Measurements from ENCODE around the gene FEZF1. TPM values are rescaled to one million over a fixed set of nuclear protein-coding genes. Genes with fewer than 3 reads are reported as not detected.

Gene FEZF1
- total RNA-seq, 1 experiment from 2014 or later = not detected

GRCh38 chr7:122262246-122262645, 42.3 kb downstream of the FEZF1 start:
- BruUV-seq (replicated peaks) = no TSS peak
- no peak overlapping the region for H3K4me3 ChIP-seq
- no peaks in the 10 kb centered on the region for H4K20me1 ChIP-seq (ENCODE audit: insufficient read depth)
- CTCF ChIA-PET = no interaction called here
- no peak overlapping the region for H3K27ac ChIP-seq
- no peak overlapping the region for H3K4me2 ChIP-seq
- no peak for DNase-seq
- H3K9me3 ChIP-seq (ENCODE audit: insufficient read depth, low read depth) = no peaks in the 10 kb centered on the region
- H2AFZ ChIP-seq = no peak overlapping the region
- no peaks in the 10 kb centered on the region for H3K36me3 ChIP-seq (ENCODE audit: low read depth)
- H3K4me1 ChIP-seq (replicated peaks; ENCODE audit: insufficient read depth) = no peaks in the 10 kb centered on the region
- TF ChIP-seq EZH2 (IDR thresholded peaks at IDR 0.05; ENCODE audit: low read depth) (no peak), CTCF (conservative IDR thresholded peaks at IDR 0.05) (no peak)
- H3K9me2 ChIP-seq (ENCODE audit: insufficient read depth) = no peaks in the 10 kb centered on the region
- no peaks in the 10 kb centered on the region for H3F3A ChIP-seq (ENCODE audit: insufficient read depth, low read depth)
- H3K27me3 ChIP-seq (ENCODE audit: insufficient read depth, low read depth) = no peaks in the 10 kb centered on the region
- intact Hi-C loops (cut with micrococcal nuclease; ENCODE audit: unreplicated experiment) = no loop called here
- no peaks in the 10 kb centered on the region for H3K79me2 ChIP-seq (ENCODE audit: low read depth)
- POLR2A ChIA-PET (ENCODE audit: unreplicated experiment) = no interaction called here

GRCh38 chr7:122261442-122261841, 43.1 kb downstream of the FEZF1 start:
- H3K36me3 ChIP-seq (ENCODE audit: low read depth) = no peaks in the 10 kb centered on the region
- H3K4me2 ChIP-seq = no peak overlapping the region
- H3K79me2 ChIP-seq (ENCODE audit: low read depth) = no peaks in the 10 kb centered on the region
- no peaks in the 10 kb centered on the region for H3K9me2 ChIP-seq (ENCODE audit: insufficient read depth)
- no peaks in the 10 kb centered on the region for H3F3A ChIP-seq (ENCODE audit: insufficient read depth, low read depth)
- H3K4me3 ChIP-seq = no peak overlapping the region
- intact Hi-C loops (cut with micrococcal nuclease; ENCODE audit: unreplicated experiment) = no loop called here
- no peak overlapping the region for H3K27ac ChIP-seq
- no peak overlapping the region for H2AFZ ChIP-seq
- H4K20me1 ChIP-seq (ENCODE audit: insufficient read depth) = no peaks in the 10 kb centered on the region
- no peaks in the 10 kb centered on the region for H3K9me3 ChIP-seq (ENCODE audit: insufficient read depth, low read depth)
- ChIA-PET POLR2A (ENCODE audit: unreplicated experiment) (no interaction called here), CTCF (no interaction called here)
- no TSS peak for BruUV-seq (replicated peaks)
- no peaks in the 10 kb centered on the region for H3K27me3 ChIP-seq (ENCODE audit: insufficient read depth, low read depth)
- TF ChIP-seq CTCF (conservative IDR thresholded peaks at IDR 0.05) (no peak), EZH2 (IDR thresholded peaks at IDR 0.05; ENCODE audit: low read depth) (no peak)
- H3K4me1 ChIP-seq (replicated peaks; ENCODE audit: insufficient read depth) = no peaks in the 10 kb centered on the region
- no peak for DNase-seq

- Histone ChIP-seq H3K27ac (no peak overlapping the region), H3K79me2 (ENCODE audit: low read depth) (no peaks in the 10 kb centered on the region), H3K4me3 (no peak overlapping the region), H3K9me2 (ENCODE audit: insufficient read depth) (no peaks in the 10 kb centered on the region), H4K20me1 (ENCODE audit: insufficient read depth) (no peaks in the 10 kb centered on the region), H3K36me3 (ENCODE audit: low read depth) (no peaks in the 10 kb centered on the region), H3K9me3 (ENCODE audit: insufficient read depth, low read depth) (no peaks in the 10 kb centered on the region), H3K4me1 (replicated peaks; ENCODE audit: insufficient read depth) (no peaks in the 10 kb centered on the region), H2AFZ (no peak overlapping the region), H3K27me3 (ENCODE audit: insufficient read depth, low read depth) (no peaks in the 10 kb centered on the region), H3F3A (ENCODE audit: insufficient read depth, low read depth) (no peaks in the 10 kb centered on the region), H3K4me2 (no peak overlapping the region)
- intact Hi-C loops (cut with micrococcal nuclease; ENCODE audit: unreplicated experiment) = no loop called here
- ChIA-PET CTCF (no interaction called here), POLR2A (ENCODE audit: unreplicated experiment) (no interaction called here)
- no TSS peak for BruUV-seq (replicated peaks)
- TF ChIP-seq EZH2 (IDR thresholded peaks at IDR 0.05; ENCODE audit: low read depth) = no peak
- no peak for TF ChIP-seq CTCF (conservative IDR thresholded peaks at IDR 0.05)
- DNase-seq = no peak
Observed at GRCh38 chr7:122261016-122261415, 43.5 kb downstream of the FEZF1 start.

Data from PC-9 (cell line).